SH-SY5Y (cell line): Measurements from ENCODE around the gene CMSS1.

Experiments used
- GATA2 ChIP-seq: IDR thresholded peaks from 2 replicates; pipeline ENCODE4 v1.6.1; 2011; ENCODE audit warnings: mild to moderate bottlenecking, low read depth, low read length
- GATA3 ChIP-seq: IDR thresholded peaks from 2 replicates; pipeline ENCODE4 v1.6.1; 2011; ENCODE audit warnings: low read depth, mild to moderate bottlenecking, low read length, moderate library complexity

Gene CMSS1

DNA sequence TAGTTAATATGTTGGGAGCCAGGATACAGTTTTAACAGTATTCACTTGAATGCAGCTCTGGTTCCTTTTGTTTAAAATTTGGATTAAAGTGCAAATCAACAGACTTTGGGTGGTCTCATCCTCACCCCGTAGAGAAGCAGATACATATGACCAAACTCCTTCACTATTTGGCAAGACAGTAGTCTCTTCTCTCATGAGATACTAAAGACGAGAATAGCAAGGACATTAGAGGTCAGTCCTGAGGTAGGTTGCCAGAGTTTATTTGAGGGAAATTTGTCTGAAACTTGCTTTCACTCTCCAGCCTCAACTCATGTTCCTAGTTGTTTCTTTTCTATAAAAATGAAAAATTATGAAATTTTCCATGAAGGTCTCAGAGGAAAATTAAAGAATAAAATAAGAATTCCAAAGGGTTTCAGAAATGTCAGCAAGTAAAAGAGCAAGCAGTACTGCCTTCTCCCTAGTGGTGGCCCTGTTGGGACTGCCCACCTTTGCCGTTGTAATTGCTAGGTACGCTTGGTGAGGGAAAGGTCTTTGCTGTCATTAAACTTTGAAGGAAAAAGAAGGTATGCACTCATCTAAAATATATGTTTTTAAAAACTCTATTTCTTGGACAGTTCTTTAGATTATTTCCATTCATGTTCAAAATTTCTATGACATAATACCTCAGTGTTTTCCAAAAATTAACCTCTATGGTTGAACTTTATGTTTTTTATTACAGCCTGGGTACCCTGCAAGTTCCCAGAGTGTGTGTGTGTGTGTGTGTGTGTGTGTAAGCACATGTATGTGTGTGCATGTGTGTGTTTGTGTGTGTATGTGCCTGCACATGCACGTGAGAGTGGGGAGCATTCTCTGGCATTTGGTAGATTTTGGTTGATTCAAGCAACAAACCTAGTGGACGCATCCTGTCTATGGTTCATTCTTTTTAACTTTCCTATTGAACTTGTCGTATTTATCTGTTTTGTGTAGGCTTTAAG lies 111.4 kb downstream of the CMSS1 start:
- TF ChIP-seq GATA3, result no peak
- TF ChIP-seq GATA2, result no peak

DNA sequence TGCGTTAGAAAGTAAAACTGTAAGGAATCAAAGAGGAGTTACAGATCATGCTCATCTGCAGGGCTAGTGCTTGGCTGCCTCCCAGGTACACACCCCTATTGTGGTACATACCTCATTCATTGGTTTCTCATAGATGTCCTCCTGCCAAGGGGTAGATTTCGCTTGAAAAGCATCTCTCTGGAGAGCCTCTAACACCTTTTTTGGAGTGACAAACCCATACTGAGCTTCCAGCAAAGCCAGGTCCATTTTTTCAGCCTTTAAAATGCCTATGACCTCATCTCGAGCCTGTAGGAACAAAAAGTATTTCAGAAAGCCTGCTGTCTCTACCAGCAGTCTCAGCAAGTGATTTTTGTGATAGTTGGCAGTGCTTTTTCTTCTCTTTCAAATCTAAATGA lies 112.1 kb downstream of the CMSS1 start:
- TF ChIP-seq GATA2 (no peak), GATA3 (no peak)

DNA sequence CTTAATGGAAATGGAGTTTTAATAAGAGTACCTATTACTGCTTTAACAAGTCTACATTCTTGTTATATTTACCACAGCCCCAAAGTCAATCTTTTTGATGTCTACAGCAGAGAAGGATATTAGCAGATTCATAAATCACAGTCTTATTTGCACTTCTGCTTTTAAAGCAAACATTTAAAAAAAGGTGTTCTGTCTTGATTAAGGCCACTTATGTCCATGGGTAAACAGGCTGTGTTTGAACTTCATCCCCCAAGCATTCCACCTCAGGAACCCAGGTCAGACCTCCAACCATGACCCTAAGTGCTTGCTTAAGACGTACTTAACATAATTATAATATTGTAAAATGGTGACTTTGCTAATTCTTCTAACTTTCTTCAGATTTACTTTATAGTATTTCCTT lies 113.4 kb downstream of the CMSS1 start:
- no peak for TF ChIP-seq GATA3
- no peak for TF ChIP-seq GATA2

DNA sequence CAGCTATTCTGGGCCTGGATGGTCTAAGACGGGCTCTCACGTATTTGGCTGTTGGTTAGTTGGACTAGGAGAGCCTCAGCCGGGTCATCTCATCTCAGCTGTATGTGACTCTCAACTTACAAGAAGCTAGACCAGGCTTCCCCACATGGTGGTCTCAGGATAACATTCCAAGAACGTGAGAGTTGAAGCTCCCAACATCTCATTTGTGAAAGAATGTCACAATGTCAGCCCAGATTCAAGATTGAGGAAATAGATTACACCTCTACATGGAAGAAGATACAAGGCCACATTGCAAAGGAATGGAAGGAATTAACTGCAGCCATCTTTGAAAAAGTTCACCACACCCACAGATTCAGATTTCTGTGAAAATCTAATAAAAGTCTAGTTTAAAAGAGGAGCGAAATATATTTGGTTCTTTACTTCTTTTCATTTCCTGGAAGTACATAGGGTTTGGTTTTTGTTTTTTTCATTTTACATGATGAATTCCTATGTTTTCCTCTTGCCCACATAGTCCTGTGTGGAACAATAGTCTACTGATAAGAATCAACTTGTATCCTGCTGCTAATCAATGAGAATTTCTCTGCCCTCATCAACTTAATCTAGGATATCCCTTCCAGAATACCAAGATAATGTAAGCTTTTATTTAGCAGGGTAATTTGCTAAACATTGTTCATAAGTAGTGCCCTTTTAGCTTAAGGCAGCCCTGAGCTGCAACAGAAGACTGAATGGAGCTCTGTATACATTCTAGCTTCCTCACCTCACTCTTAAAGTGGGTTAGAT lies 116.5 kb downstream of the CMSS1 start:
- TF ChIP-seq GATA2, result no peak
- no peak for TF ChIP-seq GATA3

DNA sequence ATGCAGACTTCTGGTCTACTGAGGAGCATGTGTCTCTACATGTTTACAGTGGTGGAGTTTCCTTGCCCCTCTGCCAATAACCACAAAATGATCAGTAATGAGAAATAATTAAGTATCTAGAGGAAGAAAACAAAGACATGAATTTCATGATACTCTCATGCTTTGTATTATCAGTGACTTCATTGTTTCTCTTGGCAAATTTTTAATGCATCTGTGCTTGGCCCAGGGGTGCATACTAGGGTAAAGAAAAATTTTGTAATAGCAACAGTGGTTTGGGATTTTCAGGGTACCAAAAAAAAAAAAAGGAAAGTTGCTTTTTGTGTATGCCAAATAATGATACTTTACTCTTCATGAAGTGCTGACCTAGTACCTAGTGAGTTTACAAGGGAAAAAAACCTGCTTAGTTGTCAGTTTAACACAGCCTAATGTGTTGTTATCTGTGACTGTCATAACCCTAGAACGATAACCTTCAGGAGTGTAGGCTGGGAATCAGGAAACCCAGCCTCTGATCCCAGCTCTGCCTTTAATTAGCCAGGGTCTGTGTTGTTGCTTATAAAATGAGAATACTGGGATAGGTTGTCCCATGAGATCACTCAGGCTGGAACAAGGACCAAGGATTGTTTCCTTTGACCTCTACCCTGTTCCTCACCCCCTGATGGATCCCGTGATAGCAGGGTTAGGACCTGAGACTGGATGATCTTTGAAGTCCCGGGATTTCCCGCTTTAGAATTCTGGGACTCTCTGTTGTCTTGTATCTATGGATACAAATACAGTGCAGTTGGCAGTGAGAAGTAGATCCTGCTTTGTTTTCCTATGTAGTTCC lies 117.5 kb downstream of the CMSS1 start:
- TF ChIP-seq GATA2 (no peak), GATA3 (no peak)

DNA sequence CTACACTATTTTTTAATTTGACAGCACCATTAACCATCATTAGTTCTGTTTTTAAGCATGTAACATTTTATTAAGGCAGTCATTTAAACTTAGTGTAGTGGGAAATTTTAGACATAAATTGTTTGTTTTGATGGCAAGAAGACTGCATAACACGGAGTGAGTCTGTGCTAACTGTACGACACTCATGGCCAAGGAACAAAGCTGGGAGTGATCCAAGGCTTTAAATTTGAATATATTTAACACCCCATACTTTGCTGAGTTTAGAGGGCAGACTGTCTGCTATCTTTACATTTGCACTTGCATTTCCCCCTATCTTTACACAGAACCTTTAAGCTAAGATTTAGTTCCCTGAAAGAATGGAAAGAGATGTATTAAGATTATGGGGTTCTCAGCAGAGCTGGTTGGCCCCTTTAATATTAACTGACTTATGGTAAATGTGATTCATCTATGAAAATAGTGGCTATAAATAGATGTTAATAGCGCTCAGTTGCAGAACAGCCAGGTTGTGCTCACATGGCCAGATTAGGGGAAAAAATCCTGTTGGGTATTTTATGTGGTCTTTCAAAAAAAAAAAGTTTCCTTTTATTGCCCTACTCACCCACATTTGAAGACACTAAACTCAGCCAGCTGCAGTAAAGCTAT lies 120.7 kb downstream of the CMSS1 start:
- TF ChIP-seq GATA2, result no peak

DNA sequence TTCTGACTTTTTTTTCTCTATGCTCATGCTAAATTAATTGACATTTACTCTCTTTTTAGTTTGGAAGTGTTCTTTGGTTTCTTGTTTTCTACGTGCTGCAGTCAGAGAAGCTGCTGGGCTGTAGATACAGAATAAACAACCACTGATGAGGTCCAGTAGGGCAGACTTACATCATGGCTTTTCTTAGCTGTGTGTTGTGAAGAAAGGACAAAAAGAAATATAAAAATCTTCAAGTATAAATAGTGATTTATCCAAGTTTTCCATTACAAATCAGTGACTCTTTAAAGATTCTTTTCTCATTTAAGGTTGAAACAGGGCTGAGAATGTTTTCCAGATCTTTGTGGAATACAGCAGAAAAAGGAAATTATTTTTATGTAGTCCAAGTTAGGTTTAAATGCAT lies 122.2 kb downstream of the CMSS1 start:
- TF ChIP-seq GATA2 (no peak), GATA3 (no peak)

DNA sequence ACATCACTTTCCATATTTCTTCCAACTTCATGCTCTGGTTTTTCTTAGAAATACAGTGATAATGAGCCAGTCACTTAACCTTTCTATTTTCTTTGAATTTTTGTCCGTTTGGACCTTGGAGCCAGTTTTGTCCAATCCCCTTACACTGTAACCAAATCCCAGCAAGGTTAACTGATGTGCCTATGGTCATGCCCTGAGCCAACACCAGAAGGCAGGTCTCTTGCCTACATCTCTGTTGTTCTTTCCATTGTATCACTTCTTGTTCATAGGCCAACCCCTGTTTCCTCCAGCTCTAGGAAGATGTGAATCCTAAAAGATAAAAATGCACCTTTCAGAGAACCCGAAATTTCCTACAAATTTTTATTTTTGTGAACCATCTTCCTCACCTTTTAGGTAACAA lies 122.7 kb downstream of the CMSS1 start:
- TF ChIP-seq GATA2 (no peak), GATA3 (no peak)

DNA sequence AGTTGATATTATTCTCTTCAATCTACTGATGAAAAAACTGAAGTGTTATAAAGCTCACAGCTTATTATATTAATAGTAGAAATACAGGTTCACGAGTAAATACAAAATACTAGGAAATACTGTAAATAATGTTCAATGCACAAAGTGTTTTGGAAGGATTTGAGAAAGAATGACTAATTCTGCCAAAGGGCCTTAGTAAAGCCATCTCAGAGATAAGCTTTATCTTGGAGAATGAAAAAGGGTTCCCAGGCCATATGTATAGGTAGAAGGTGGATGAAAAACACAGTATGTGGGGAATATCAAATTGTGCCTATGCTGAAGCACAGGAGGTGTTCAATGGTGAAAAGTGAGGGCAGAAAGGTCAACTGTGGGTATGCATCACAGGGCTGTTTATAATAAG lies 123.5 kb downstream of the CMSS1 start:
- TF ChIP-seq GATA3 (no peak), GATA2 (no peak)

DNA sequence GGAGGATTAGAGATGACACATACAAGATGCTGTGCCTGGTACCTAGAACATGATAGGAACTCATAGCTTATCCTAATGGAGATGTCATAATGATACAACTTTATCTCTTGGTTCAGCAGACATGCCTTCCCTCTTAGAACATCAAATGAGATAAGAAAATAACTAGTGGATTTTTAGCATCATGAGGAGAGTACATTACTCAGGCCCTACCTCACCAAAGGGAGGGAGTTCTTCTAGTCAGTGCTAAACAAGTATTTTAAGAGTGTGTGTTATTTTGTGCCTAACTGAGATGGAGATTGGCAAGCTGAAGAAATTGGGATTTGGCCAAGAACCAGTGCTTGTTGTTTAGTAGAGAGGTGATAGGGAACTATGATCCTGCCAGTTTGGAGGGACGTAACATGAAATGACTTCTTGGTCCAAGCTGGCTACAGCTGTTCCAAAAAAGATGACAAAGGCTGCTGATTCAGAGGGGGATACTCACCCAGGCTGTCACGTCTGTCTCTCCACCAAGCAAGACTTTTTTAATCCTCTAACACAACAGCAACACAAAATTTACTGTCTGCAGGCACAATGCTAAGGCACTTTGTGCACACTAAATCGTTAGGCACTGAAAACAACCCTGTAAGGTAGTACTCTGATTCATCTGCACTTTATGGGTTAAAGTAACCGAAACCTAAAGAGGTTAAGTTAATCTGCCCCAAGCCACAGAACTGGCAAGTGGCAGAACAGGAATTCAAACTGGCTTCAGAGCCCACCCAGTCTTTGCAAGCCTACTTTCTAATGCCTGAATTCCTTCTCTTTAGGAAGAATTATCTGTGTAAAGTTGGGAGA lies 126.5 kb downstream of the CMSS1 start:
- TF ChIP-seq GATA2, result no peak
- TF ChIP-seq GATA3, result no peak

DNA sequence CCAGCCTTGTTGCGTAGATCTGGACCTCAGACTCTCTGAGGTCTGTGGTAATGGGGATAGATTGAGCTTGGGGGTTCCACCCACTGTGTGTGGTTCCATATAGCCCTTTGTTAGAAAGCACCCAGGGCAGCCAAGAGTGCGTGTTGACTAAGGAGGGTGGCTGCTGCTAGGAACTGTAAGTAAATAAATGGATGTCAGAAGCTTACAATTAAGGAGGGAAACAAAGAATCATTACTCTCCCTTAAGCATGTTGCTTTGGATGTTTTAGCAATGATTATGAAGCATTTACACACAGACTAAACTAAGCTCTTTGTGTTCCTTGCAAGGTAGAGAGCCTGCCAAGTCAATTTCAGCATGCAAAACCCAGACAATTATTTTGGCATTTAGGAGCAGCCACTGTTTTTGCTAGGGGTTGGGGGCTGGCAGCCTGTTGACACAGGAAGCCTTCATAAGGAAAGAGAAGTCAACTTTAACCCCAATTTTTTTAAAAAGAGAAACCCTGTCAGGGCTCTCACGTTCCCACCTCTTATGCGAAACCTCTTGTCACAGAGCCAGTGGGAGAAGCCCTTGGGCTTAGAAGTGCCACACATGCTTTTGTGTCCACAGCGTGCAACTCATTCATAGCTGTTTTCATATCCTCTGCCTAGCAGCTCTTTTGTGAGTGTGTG lies 127.8 kb downstream of the CMSS1 start:
- TF ChIP-seq GATA3, result no peak
- TF ChIP-seq GATA2, result no peak

DNA sequence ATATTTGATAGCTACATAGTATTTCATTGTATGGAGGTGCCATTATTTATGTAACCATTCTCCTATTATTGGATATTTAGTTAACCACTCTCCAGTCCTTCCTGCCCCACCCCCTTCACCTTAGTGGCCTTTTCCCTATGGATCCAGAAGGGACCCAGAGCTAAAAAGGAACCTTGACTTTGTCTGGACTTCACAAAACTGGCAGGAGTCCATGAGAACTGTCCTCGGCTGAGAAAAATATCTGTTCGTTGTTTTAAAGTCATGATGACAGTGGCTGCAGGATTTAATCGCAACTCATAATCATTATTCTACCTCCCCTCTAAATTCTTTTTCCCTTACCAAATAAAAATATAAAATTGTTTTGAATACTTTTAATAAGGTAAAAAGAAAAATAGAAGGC lies 129.7 kb downstream of the CMSS1 start:
- TF ChIP-seq GATA2 (no peak), GATA3 (no peak)
